ENCODE data around the gene PTPRT.

Gene PTPRT

GRCh38 chr20:42158272-42158671 is 1031.4 kb downstream of the PTPRT start:
- DNase-seq = no peak

GRCh38 chr20:42155586-42155985 is 1034.1 kb downstream of the PTPRT start:
- DNase-seq = no peak

- no peak for DNase-seq
Observed at GRCh38 chr20:42152575-42152974, 1037.1 kb downstream of the PTPRT start.

- no peak for DNase-seq
Observed at GRCh38 chr20:42150230-42150629, 1039.5 kb downstream of the PTPRT start.

GRCh38 chr20:42138729-42139128 is 1051.0 kb downstream of the PTPRT start:
- DNase-seq = no peak

GRCh38 chr20:42134265-42135098 is 1055.2 kb downstream of the PTPRT start:
- DNase-seq = no peak

GRCh38 chr20:42130810-42131596 is 1058.7 kb downstream of the PTPRT start:
- DNase-seq = no peak

GRCh38 chr20:42125426-42125825 is 1064.3 kb downstream of the PTPRT start:
- DNase-seq = no peak

- no peak for DNase-seq
Observed at GRCh38 chr20:42123981-42124473, 1065.7 kb downstream of the PTPRT start.

- no peak for DNase-seq
Observed at GRCh38 chr20:42118409-42119125, 1071.1 kb downstream of the PTPRT start.

- no peak for DNase-seq
Observed at GRCh38 chr20:42118001-42118400, 1071.7 kb downstream of the PTPRT start.

GRCh38 chr20:42113236-42113635 is 1076.5 kb downstream of the PTPRT start:
- no peak for DNase-seq

- no peak for DNase-seq
Observed at GRCh38 chr20:42112161-42112560, 1077.5 kb downstream of the PTPRT start.

GRCh38 chr20:42111349-42111748 is 1078.4 kb downstream of the PTPRT start:
- DNase-seq = no peak

GRCh38 chr20:42110301-42110700 is 1079.4 kb downstream of the PTPRT start:
- no peak for DNase-seq

- no peak for DNase-seq
Observed at GRCh38 chr20:42102000-42102399, 1087.7 kb downstream of the PTPRT start.

- DNase-seq = no peak
Observed at GRCh38 chr20:42100137-42100704, 1089.5 kb downstream of the PTPRT start.

- no peak for DNase-seq
Observed at GRCh38 chr20:42099101-42099500, 1090.6 kb downstream of the PTPRT start.

GRCh38 chr20:42098418-42098817 is 1091.3 kb downstream of the PTPRT start:
- no peak for DNase-seq

- no peak for DNase-seq
Observed at GRCh38 chr20:42097741-42098140, 1092.0 kb downstream of the PTPRT start.

GRCh38 chr20:42095221-42095620 is 1094.5 kb downstream of the PTPRT start:
- DNase-seq = no peak

GRCh38 chr20:42093542-42094440 is 1095.9 kb downstream of the PTPRT start:
- no peak for DNase-seq

Data from CD4-positive, alpha-beta T cell treated with Interleukin-4 for 4 hours (primary cell).